Coronary artery (tissue), 2 donors: ENCODE measurements around the gene DYNLL2.
A peak's percentile ranks its signal among the peaks of the same experiment; 100 is the strongest.

Experiments used
- DNase-seq: peaks from one replicate; pipeline ENCODE4 v3.0.0-alpha.2; 2017; ENCODE audit warnings: low spot score
- H3K27ac ChIP-seq, 2 donors: fragments of 200-600 bp; sonication (generic); one replicate each; pipeline ENCODE4 v1.5.1; 2016 to 2019
- H3K4me3 ChIP-seq: fragments of 200-600 bp; sonication (generic); 2 replicates; pipeline ENCODE4 v1.5.1; 2016; ENCODE audit warnings: mild to moderate bottlenecking, moderate library complexity
- TF ChIP-seq, protein P1 (sequence below): fragments of 200-600 bp; sonication (generic); IDR thresholded peaks from one replicate; pipeline ENCODE4 v1.5.1; 2019; ENCODE audit warnings: antibody characterized with exemption

DYNLL2 gene

GRCh38 chr17:58047376-58048150 lies 35.7 kb upstream of the DYNLL2 start:
- TF ChIP-seq, protein P1, sequence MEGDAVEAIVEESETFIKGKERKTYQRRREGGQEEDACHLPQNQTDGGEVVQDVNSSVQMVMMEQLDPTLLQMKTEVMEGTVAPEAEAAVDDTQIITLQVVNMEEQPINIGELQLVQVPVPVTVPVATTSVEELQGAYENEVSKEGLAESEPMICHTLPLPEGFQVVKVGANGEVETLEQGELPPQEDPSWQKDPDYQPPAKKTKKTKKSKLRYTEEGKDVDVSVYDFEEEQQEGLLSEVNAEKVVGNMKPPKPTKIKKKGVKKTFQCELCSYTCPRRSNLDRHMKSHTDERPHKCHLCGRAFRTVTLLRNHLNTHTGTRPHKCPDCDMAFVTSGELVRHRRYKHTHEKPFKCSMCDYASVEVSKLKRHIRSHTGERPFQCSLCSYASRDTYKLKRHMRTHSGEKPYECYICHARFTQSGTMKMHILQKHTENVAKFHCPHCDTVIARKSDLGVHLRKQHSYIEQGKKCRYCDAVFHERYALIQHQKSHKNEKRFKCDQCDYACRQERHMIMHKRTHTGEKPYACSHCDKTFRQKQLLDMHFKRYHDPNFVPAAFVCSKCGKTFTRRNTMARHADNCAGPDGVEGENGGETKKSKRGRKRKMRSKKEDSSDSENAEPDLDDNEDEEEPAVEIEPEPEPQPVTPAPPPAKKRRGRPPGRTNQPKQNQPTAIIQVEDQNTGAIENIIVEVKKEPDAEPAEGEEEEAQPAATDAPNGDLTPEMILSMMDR, result no peak
- Histone ChIP-seq H3K4me3 (no peak overlapping the region), H3K27ac (no peak overlapping the region)
- DNase-seq, result no peak

DNA sequence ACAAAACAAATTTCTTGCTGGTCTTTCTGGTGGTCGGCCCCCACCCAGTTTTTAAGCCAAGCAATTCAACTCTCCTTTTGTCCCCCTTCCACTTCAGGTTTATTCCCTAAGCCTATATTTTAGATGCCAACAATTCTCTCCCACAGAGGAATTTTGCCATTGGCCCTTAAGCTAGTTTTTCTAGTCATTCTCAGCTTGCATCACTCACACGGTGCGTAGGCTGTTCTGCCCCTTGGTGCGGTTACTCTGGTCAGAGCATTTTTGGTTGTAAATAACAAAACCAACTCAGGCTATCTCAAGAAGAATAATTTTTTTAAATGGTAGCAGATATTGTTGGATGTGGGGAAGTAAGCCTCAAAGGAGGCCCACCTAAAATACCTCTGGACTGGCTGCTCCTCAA lies 33.7 kb upstream of the DYNLL2 start:
- H3K4me3 ChIP-seq, result no peak overlapping the region
- DNase-seq, result peak; percentile 4
- H3K27ac ChIP-seq, result no peak overlapping the region
- TF ChIP-seq, protein P1, result no peak

DNA sequence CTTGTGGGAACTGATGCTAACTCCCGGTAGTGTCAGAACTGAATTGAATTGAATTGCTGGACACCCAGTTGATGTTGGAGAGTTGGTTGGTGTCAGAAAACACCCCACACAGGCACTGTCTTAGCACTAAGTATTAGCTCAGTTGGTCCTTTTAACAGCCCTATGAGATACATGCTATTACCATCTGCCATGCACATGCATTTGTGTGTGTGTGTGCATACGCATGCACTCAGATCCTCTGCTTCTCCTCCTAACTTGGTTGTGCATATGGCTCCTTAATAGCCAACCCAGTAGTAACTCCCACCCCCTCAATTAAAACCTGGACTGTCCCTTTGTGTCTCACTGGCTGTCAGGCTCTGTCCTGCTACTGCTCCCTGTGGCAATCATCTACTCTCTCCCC lies 32.3 kb upstream of the DYNLL2 start:
- TF ChIP-seq, protein P1, result no peak
- no peak overlapping the region for H3K27ac ChIP-seq

DNA sequence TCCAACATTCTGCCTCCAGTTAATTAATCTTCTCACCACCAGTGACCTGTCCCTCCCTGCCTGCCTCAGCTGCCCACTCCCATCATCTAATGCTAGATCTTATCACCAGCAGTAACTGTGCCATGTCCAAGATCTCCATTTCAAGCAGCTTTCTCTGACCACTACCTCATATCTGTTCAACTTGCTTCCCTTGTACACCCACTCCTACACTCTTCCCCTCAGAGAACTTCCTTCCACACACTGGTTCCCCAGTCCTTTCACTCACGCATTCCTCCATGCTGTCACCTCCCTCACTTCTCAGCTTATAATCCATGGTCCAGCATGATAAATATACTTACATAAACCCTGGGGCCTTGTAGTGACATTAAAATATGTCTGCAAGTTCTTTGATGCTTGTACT lies 31.8 kb upstream of the DYNLL2 start:
- TF ChIP-seq, protein P1, result no peak
- Histone ChIP-seq H3K4me3 (no peak overlapping the region), H3K27ac (no peak overlapping the region)
- no peak for DNase-seq

More for the DNA sequence above, 32.3 kb upstream of the DYNLL2 start:
- no peak for DNase-seq
- H3K4me3 ChIP-seq, result no peak overlapping the region

- Histone ChIP-seq H3K4me3 (no peak overlapping the region), H3K27ac (no peak overlapping the region)
- TF ChIP-seq, protein P1, result no peak
- DNase-seq, result no peak
Observed at GRCh38 chr17:58052407-58052806, 30.8 kb upstream of the DYNLL2 start.

GRCh38 chr17:58052945-58053715 lies 30.1 kb upstream of the DYNLL2 start:
- no peak for DNase-seq
- Histone ChIP-seq H3K4me3 (no peak overlapping the region), H3K27ac (no peak overlapping the region)
- TF ChIP-seq, protein P1, result no peak
